ENCODE data around the gene NACC2. TPM values are rescaled to one million over a fixed set of nuclear protein-coding genes. Genes with fewer than 3 reads are reported as not detected.

Gene NACC2
- total RNA-seq, 6 experiments from 2014 or later, result 38.2 to 46.7 (median 40.2) TPM

DNA sequence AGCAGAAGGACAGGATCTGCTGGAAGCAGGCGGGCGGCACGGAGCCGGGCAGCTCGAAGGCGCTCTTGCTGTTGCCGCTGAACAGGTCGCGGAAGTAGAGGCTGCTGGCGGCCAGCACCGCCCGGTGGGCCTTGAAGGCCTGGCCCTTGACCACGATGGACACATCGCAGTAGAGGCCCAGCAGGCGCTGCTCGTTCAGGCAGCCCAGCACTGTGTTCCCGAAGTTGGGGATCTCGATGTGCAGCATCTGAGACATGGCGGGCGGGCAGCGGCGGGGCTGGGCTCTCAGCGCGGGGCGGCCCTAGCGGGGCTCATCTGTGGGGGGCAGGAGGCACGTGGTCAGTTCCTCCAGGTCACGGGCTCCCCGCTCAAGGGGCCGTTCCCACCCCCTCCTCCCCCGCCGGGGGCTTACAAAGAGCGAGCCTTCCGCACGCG lies 44.8 kb downstream of the NACC2 start:
- Mint-ChIP-seq H3K27me3 (ENCODE audit: insufficient read depth) (peaks cover 3% of the 10 kb centered on the region; the same call in 1 of the 2 replicates), H3K36me3 (ENCODE audit: low read depth) (no peaks in the 10 kb centered on the region), H3K4me1 (ENCODE audit: low read depth) (peaks cover 11% of the 10 kb centered on the region), H3K27ac (no peak overlapping the region), H3K9me3 (no peaks in the 10 kb centered on the region), H3K4me3 (no peak overlapping the region; the same call in 1 of the 2 replicates)
- TF ChIP-seq, protein P1, sequence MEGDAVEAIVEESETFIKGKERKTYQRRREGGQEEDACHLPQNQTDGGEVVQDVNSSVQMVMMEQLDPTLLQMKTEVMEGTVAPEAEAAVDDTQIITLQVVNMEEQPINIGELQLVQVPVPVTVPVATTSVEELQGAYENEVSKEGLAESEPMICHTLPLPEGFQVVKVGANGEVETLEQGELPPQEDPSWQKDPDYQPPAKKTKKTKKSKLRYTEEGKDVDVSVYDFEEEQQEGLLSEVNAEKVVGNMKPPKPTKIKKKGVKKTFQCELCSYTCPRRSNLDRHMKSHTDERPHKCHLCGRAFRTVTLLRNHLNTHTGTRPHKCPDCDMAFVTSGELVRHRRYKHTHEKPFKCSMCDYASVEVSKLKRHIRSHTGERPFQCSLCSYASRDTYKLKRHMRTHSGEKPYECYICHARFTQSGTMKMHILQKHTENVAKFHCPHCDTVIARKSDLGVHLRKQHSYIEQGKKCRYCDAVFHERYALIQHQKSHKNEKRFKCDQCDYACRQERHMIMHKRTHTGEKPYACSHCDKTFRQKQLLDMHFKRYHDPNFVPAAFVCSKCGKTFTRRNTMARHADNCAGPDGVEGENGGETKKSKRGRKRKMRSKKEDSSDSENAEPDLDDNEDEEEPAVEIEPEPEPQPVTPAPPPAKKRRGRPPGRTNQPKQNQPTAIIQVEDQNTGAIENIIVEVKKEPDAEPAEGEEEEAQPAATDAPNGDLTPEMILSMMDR (IDR thresholded peaks at IDR 0.05), result no peak
- DNase-seq, result no peak

DNA sequence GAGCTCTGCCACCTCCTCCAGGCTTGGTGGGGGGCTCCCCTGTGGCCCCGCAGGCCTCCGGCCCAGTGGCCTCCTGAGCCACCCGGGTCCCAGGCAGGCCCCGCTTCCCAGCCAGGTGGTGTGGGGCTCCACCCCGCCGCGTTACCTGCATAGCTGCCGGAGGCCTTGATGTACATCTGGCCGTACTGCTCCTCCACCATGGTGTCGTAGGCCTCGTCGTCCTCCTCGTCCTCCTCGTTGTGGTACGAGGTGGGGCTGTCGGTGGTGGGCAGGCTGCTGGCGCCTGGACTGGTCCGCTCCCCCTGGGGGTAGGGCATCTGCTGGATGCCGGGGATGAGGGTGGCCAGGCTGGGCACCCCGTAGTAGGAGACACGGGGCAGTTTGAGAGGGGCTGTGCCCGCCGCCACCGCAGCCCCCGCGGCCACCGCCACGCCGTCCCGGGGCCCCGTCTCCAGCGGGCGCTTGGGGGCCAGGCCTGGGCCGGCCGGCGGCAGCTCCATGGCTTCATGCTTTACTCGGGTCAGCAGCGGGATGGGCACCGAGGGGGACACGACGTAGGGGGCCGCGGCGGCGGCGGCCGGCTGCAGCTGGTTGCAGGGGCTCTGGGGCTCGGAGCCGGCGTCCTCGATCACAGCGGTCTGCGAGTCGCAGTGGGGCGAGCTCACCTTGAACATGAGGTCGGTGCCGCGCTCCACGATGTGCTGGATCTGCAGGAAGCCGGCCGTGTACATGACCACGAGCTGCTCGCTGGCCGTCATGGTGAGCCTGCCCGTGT lies 45.4 kb downstream of the NACC2 start:
- no peaks in the 10 kb centered on the region for H3K9me3 Mint-ChIP-seq
- H3K36me3 Mint-ChIP-seq (ENCODE audit: low read depth), result no peaks in the 10 kb centered on the region
- H3K27me3 Mint-ChIP-seq (ENCODE audit: insufficient read depth), result peaks cover 2% of the 10 kb centered on the region; the same call in 1 of the 2 replicates
- H3K4me1 Mint-ChIP-seq (ENCODE audit: low read depth), result peaks cover 11% of the 10 kb centered on the region
- TF ChIP-seq, protein P1 (IDR thresholded peaks at IDR 0.05), result no peak
- H3K27ac Mint-ChIP-seq, result no peak overlapping the region
- DNase-seq, result no peak
- H3K4me3 Mint-ChIP-seq, result no peak overlapping the region

DNA sequence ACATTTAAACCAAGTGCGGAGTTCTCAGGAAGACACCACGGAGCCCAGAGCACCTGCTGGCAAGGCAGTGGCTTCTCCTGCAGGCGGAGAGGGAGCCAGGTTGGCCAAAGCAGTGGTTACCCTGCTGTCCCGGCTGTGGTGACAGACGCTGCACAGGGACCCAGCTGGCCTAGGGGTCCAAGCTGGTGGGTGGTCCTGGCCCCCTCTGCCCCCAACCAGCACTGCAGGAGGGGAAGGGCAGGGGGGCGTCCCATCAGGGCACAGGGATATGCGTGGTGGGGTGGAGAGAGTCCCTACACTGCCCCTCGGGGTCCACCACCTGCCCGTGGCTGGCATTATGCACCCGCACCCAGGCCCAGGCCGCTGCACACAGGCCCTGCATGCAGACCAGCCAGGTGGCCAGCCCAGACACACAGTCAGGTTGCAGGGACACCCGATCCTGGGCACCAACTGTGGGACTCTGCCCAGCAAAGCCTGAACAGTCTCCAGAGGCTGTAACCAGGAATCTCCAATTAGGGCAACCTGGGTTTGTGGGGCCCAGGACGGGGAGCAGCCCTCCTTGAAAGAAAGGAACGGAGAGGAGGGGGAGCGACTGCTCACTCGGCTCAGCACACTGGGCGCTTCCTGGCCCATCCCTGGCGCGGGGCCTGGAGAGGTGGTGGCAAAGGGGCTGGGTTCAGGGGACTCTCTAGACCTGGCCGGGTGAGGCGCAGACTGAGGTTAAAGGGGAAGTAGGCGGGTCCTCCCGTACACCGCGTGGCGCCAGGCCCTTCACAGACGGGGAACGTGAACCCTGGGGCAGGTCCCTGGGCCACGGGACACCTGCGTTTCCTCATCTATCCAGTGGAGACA lies 46.3 kb downstream of the NACC2 start:
- Mint-ChIP-seq H3K27me3 (ENCODE audit: insufficient read depth) (no peaks in the 10 kb centered on the region), H3K9me3 (no peaks in the 10 kb centered on the region), H3K4me3 (no peak overlapping the region), H3K4me1 (ENCODE audit: low read depth) (peaks cover 11% of the 10 kb centered on the region), H3K27ac (no peak overlapping the region), H3K36me3 (ENCODE audit: low read depth) (no peaks in the 10 kb centered on the region)
- DNase-seq, result no peak
- TF ChIP-seq, protein P1 (IDR thresholded peaks at IDR 0.05), result no peak

DNA sequence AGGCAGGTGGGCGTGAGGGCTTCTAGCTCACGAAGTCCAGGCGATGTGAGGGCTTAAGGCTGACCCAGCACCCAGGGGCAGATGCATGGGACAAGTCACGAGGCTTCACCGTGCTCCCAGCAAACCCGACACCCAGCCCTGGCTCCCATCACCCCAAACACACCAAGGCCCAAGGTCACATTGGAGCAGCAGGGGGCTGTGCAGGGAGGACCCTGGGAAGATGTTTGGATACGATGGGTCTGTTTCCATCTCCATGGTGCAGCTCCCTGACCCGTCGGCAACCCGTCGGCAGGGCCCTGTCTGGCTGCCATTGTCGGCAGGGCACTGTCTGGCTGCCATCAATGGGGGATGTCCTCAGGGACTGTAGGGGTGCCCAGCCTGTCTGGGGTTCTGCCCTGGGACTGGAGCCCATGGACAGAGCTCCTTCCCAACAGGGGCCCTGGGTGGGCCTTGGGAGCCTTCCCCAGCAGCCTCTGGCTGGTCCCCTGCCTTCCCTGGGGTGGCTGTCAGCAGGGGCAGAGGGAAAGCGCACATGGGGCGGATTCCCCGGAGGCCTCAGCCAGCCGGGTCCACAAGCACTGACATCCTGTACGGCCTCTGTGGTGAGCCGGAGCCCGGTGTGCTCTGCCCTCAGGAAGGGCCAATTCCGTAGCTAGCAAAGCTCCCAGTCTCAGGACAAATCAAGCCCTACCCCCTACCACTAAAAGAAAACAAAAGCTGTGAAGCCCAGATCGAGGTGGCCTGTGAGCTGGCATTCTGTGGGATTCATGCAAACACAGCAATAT lies 47.1 kb downstream of the NACC2 start:
- H3K36me3 Mint-ChIP-seq (ENCODE audit: low read depth), result no peaks in the 10 kb centered on the region

More for the DNA sequence above, 47.1 kb downstream of the NACC2 start:
- H3K4me1 Mint-ChIP-seq (ENCODE audit: low read depth), result peaks cover 4% of the 10 kb centered on the region
- H3K27ac Mint-ChIP-seq, result no peak overlapping the region
- H3K27me3 Mint-ChIP-seq (ENCODE audit: insufficient read depth), result no peaks in the 10 kb centered on the region
- no peak for DNase-seq
- no peaks in the 10 kb centered on the region for H3K9me3 Mint-ChIP-seq
- no peak overlapping the region for H3K4me3 Mint-ChIP-seq
- TF ChIP-seq, protein P1 (IDR thresholded peaks at IDR 0.05), result no peak

Data from HFFc6 (cell line).